OCI-LY7 (cell line): ENCODE results near the gene VKORC1.

Experiments
- CTCF ChIP-seq: fragments of 200-600 bp; sonication (generic); conservative IDR thresholded peaks from 2 replicates; pipeline ENCODE4 v1.5.1; 2014; ENCODE audit warnings: mild to moderate bottlenecking, antibody characterized with exemption, low read length, moderate library complexity, mixed read lengths
- EZH2phosphoT487 ChIP-seq: fragments of 200-600 bp; sonication (generic); IDR thresholded peaks from 2 replicates; pipeline ENCODE4 v1.6.1; 2018; ENCODE audit warnings: low read depth, borderline replicate concordance, mild to moderate bottlenecking, mixed run types, antibody characterized with exemption, low read length, moderate library complexity, mixed read lengths

GRCh38 chr16:31079342-31079944 is 15.2 kb downstream of the VKORC1 start:
- TF ChIP-seq CTCF (no peak), EZH2phosphoT487 (no peak)
